GM18517 (cell line): Measurements from ENCODE around the gene ANP32E.
A peak's percentile ranks its signal among the peaks of the same experiment; 100 is the strongest.
"Not testable (repeated sequence)": the region's sequence is repeated elsewhere in the genome, so short reads cannot be mapped to it uniquely, and the experiment has no call there.

Experiments used
- ATAC-seq: cut with Tn5 transposase; IDR thresholded peaks from one replicate; pipeline ENCODE4 v1.9.1; 2021; ENCODE audit warnings: mild to moderate bottlenecking, moderate library complexity; ENCODE audit not compliant: unreplicated experiment

Gene ANP32E

DNA sequence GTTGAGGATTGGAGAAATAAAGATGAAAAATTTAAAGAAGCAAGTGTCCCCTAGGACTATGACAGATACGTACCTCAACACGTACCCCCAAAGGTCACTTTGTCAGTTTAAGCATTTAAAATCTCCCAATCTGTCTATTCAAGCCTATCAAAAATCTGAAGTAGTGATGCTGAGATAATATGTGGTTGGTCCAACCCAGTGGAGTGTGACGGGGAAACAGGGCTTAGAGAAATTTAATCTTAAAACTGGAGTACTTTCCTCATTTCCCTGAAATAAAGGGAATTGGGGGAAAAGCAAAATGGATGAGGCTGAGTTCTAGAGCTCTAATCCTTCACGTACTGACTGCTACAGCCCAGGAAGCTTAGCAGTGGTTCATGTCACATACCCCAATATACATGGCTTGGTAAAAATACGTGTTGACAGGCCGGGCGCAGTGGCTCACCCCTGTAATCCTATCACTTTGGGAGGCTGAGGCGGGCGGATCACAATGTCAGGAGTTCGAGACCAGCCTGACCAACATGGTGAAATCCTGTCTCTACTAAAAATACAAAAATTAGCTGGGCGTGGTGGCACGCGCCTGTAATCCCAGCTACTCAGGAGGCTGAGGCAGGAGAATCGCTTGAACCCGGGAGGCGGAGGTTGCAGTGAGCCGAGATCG is 21.7 kb downstream of the ANP32E start:
- not testable (repeated sequence) for ATAC-seq

DNA sequence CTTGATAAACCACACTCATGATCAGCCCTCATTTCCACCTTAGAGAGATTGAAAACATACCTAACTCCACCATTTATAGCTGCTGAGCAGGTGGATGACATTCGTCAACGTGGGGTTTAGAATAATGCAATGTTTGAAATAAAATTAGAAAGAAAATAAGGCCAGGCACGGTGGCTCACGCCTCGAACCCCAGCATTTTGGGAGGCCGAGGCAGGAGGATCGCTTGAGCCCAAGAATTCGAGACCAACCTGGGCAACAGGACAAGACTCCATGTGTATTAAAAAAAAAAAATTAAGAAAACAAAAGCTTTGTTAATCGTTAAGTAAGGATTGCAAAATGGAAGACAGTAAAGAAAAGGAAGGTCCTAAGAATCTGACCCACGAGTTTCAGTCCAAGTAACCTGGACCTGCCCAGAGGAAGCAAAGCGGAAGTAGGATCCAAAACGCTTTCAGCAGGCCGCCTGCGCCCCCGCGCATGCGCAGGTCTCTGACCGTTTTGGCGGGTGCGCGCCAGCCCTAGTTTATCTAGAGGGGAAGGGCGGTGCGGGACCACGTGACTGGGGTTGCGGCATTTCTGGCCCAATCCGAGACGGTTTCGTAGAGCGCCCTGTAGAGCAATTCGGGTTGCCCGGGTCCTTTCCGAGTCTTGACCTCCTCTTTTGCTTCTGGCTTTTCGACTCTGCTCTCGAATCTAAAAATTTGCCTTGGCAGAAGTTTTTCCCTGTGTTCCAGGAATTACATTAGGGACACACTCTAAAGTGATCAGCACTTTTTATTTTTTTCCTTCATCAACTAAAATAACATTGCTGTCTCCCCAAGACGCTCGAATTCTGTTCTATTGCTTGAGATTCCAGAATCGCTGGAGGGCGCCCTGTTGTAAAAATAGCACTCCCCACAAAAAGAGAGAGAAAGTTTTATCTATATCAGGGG is 22.5 kb downstream of the ANP32E start:
- ATAC-seq, result peak; percentile 84

DNA sequence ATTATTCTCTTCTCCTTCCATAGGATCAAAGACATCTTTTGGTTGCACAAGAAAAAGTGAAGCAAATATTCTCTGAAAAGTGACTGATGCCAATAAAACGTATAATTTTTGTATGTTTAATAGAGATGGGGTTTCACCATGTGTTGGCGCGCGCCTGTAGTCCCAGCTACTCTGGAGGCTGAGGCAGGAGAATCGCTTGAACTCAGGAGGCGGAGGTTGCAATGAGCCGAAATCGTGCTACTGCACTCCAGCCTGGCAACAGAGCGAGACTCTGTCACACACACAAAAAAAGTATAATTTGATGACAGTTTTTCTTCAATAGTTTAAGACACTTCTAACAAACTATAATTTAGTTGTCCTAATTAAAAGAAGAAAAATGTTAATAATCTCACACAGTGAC is 23.8 kb downstream of the ANP32E start:
- ATAC-seq, result no peak

DNA sequence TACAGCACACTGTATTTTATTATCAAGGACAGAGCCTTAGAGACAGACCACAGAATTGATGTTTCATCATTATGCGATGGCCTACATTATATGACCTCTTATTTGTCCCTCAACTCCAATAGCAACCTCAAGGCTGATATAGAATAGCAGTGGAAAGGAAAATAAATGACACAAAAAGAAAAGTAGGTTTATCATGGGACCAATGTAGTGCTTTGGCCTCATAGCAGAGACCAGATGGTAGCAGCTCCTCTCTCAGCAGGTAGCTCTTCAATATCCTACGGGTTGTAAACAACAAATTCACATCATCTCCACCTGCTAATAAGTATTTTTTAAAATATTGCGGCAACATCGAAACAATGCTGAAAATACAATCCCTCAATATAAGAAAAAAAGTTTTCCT is 25.2 kb downstream of the ANP32E start:
- no peak for ATAC-seq

DNA sequence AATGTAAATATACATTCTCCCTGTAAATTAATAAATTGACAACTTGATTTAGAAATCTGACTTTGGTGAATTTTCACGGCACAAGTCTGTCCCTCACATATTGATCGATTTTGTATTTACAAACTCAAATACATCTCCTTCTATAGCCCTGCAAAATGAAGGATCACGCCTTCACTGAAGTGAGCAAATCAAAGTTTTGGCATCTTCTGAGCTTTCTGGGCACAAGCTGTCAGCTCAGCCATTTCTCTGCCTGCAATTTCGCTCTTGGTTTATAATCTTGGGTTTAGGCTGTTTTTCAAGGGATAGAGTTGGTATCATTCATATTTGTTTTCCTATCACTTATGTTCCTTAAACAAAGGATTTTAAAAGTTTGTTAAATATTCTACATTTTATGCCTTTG is 25.8 kb downstream of the ANP32E start:
- no peak for ATAC-seq

DNA sequence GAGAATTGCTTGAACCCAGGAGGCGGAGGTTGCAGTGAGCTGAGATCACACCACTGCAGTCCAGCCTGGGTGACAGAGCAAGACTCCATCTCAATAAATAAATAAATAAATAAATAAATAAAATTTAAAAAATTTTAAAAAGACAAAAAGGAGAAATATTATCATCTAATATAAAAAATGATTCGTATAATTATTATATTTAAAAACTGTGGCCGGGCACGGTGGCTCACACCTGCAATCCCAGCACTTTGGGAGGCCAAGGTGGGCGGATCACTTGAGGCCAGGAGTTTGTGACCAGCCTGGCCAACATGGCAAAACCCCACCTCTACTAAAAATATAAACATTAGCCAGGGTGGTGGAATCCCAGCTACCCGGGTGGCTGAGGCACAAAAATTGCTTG is 27.5 kb downstream of the ANP32E start:
- not testable (repeated sequence) for ATAC-seq

DNA sequence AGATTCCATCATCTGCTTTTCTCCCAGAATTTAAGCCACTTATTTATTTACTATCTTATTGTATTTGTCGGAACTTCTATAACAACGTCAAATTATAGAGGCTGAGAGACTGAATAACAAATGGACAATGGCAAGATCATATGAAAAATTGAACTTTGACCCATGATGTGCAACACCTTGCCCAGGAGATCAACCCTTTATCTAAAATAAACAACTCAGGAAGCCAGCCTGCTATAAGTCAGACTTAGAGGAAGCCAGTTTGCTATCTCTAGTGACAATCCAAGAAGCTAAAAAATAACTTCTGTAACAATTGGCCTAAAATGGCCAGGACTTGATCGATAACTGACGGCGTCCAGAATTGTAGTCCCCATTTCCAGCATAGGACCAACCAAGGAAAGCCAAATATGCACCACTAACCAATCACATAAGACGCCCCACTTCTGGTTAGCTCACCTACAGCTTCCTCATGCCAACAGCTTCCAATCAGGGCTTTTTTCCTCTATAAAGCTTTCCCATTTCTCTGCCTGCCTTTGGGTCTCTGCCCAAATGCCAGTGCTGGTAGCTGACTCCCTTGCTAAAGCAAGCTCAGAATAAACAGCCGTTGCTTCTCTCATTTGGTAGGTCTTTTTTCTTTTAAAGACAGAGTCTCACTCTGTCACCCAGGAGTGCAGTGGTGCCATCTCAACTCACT is 28.5 kb downstream of the ANP32E start:
- ATAC-seq, result no peak

DNA sequence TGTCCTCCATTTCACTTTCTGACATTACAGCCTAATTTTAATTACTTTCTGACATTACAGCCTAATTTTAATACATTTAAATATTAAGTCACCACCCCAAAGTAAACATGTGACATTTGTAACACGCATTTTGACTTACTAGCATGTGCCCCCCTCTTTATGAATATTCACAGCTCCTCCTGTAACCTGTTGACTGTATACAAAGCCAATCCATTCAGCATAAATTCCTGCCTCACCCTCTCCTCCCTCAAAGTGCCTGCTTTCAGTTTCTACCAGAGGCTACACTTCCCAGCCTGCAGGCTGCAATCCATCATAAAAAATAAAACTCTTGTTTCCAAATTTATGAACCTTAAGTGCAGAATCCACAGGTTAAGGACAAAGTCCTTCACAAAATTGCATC is 39.5 kb downstream of the ANP32E start:
- no peak for ATAC-seq

DNA sequence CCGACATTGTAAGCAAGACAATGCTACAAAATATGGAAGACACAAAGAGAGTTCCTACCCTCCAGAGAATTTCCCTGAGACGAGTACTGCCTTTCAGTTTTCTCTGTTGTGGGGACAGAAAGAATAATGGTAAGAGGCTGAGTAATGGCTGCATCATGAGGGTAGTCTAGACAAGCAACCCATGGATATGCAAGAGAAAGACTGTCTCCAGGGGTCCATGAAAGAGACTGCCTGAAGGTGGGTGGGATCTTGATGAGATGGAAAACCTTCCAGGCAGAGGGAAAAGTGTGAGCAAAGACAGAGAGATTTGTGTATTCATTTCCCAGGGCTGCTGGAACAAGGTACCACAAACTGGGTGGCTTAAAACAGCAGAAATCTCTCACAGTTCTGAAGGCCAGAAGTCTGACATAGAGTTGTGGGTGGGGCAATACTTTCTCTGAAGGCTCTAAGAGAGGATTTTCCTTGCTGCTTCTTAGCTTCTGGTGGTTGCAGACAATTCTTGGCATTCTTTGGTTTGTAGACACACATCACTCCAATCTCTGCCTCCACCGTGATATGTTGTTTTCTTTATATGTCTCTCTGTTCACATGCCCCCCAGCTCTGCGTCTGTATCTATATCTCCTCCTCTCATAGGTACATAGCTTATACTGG is 41.4 kb downstream of the ANP32E start:
- ATAC-seq, result no peak

DNA sequence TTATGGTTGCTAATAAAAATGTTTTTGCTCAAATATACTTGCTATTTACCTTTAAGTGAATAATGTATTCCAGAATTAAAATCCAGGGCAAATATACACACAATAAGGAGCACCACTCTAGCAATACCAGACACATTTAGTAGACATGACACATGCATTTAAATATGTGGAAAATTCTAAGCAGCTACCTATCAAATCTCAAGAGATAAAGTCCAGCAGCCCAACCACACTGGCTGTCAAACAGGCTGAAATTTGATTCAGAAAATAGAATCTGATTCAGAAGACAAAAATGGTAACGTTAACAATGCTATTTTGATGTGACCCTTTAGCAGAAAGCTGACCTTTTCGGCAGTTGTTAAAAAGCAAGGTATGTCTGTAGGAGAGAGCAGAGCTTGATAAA is 43.9 kb downstream of the ANP32E start:
- no peak for ATAC-seq

DNA sequence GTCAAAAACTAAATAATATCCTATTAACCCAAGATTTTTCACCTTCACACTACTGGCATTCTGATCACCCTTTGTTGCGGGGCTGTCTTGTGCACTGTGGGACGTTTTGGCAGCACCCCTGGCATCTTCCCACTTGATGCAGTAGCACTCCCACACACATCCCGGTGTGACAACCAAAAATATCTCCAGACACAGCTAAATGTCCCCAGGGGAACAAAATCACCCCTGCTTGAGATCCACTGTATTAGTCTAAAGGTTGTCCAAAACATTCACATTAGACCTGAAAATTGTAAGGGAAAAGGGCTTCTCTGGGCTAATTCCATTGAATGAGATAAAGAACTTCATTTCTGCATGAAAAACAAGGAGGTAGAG is 48.4 kb downstream of the ANP32E start:
- no peak for ATAC-seq

DNA sequence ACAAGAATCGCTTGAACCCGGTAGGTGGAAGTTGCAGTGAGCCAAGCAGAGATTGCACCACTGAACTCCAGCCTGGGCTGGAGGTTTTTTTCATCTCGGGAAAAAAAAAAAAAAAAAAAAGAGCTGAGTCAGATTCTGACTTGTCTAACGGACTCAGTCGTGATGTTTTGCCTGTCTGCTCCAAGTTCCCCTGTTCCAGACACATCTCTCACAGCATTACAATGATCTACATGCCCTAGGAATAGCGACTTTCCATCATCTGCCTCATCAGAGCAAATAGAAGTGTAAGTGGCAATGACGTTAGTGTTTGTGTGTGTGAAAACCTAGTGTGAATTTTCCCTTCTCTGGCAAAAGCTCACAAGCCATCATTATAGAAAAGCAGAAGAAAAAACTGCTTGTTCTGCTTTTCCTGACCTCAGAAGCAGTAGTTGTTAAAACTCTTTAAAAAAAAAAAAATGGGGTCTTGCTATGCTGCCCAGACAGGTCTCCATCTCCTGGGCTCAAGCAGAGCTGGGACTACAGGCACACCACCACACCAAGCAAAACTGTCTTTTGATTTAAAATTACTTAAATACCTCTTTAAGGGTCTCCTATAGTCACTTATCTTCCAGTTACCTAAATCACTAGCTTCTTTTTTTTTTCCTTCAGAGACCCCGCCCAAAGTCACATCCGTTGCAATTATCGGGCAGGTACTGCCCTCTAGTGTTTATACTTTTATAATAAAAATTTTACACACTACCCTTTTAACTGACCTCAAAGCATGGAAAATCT is 48.9 kb downstream of the ANP32E start:
- ATAC-seq, result no peak

DNA sequence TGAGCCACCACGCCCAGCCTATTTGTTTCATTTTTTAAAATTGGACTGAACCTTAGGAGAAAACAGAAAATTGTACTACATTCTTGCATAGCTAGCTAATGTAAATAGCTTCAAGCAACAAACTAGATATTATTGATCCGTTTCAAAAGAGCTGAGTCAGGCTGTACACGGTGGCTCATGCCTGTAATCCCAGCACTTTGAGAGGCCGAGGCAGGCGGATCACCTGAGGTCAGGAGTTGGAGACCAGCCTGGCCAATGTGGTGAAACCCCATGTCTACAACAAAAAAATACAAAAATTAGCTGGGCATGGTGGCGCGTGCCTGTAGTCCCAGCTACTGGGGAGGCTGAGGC is 49.5 kb downstream of the ANP32E start:
- not testable (repeated sequence) for ATAC-seq

DNA sequence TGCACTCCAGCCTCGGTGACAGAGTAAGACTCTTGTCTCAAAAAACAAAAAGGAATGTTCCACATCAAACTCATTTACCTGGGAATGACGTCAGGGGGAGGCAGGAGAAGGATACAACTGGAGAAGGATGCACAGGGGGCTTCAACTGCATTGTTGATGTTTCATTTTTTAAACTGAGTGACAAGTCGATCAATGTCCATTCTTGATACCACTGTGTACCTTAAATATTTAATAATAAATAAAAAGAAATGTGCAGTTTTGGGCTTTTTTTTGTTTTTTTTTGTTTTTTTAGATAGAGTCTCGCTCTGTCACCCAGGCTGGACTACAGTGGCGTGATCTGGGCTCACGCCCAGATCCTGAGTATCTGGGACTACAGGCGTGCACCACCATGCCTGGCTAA is 50.4 kb downstream of the ANP32E start:
- ATAC-seq, result no peak

DNA sequence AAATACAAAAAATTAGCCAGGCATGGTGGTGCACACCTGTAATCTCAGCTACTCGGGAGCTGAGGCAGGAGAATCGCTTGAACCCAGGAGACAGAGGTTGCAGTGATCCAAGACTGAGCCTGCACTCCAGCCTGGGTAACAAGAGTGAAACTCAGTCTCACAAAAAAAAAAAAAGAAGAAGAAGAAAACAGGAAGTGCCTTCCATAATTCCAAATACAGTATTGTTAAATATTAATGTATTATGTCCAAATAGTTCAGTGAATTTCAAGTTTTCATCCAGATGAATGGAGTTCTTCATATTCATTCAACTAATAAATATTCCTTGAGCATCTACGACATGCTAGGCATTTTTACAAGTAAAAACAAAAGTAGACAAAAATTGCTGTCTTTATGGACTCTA is 52.9 kb downstream of the ANP32E start:
- ATAC-seq, result no peak

DNA sequence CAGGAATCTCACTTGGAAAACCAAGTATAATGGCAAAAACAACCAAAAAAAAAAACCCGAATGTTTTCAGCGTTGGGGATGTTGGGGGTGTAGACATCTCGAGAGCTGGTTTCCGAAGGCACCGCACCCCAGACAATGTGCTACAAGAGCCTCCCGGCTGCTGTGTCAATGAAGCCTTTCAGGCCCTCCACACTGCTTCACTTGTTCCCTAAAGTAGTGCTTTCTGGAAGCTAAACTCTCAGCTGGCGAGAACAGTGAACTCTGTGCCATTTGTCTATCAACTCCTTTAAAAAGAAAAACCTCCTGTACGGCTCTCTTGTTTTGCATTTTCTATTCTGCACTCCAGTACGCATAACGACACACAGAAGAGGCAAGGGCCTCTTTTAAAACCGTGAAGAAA is 53.7 kb downstream of the ANP32E start:
- no peak for ATAC-seq

DNA sequence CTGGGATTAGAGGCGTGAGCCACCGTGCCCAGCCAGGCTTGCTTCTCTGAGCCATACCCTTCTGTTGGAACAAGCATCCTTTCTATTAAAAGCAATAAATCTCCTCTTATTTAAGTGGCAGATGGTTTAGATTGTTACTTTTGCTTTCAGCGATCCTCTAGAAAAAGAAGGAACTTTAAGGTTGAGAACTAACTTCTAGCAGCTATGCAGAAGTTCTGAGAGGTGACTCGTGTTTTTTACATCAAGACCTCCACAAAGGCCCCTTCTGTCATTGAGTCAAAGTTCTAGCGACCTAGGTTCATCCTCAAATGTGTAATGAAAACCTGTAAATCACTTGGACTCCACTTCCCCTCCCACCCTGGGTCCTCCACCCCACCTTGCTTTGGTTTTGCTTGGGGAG is 55.4 kb downstream of the ANP32E start:
- no peak for ATAC-seq

DNA sequence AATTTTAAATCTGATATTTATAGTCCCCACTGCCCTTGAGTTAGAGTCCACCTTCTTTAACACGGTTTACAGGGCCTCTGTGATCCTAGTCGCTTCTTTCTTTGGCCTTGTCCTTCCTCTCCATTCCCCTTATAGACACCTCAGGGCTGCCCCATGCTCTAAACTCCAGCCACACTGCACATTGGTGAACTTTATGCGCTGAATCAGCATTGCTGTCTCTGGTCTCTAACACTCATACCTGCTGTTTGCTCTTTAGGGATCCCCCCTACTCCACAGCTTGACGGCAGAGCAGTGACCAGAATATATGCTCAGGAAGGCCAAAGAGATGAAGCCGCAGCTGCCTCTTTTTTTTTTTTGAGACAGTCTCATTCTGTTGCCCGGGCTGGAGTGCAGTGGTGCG is 56.0 kb downstream of the ANP32E start:
- no peak for ATAC-seq

DNA sequence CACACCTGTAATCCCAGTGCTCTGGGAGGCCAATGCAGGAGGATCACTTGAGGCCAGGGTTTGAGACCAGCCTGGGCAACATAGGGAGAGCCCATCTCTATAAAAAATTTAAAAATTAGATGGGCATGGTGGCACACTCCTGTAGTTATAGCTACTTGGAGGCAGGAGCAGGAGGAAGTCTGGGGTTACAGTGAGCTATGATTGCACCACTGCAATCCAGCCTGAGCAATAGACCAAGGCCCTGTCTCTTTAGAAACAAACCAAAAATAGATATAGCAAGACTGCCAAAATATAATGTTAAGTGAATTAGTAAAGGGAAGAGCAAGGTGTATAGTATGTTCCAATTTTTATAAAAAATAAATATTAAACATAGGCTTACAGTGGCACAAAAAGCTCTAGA is 57.4 kb downstream of the ANP32E start:
- ATAC-seq, result no peak

DNA sequence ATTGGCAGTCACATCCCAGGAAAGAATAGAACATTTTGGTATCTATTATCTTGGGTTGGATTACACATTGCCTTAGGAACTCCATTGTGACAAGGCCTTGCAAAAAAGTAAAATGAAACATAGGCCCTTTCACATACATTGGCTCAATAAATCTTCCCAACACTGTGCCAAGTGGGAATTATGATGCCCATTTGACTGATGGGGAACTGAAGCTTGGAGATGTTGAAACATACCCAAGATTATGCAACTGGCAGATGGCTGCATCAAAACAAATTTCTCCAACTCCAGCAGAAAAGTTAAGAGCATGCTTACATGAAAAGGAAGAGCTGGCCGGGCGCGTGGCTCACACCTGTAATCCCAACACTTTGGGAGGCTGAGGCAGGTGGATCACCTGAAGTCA is 59.3 kb downstream of the ANP32E start:
- ATAC-seq, result no peak

DNA sequence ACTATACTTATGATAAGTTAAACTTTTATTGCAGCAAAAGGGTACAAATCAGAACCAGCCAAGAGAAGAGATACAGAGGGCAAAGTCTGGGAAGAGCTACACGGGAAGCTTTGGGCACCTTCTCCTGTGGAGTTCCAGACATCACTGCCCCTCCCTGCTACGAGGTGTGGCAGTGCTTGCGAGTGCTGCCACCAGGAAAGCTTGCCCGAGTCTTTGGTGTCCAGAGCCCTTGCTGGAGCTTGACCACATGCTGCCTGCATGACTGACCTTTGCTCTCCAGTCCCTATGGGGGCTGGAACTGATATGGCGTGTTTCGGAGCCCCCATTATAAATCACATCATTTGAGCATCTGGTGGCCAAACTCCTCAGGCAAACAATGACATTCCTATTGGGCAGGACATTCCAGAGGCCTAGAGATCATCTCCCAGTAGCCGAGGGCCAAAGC is 62.7 kb downstream of the ANP32E start:
- no peak for ATAC-seq
